ENCODE data around the gene DDX18. TPM values are rescaled to one million over a fixed set of nuclear protein-coding genes. Genes with fewer than 3 reads are reported as not detected.
A peak's percentile ranks its signal among the peaks of the same experiment; 100 is the strongest.
"Not testable (repeated sequence)": the region's sequence is repeated elsewhere in the genome, so short reads cannot be mapped to it uniquely, and the experiment has no call there.

DDX18 gene
- total and polyA plus RNA-seq, 3 experiments from 2014 or later = 46.2 to 151 (median 147) TPM

DNA sequence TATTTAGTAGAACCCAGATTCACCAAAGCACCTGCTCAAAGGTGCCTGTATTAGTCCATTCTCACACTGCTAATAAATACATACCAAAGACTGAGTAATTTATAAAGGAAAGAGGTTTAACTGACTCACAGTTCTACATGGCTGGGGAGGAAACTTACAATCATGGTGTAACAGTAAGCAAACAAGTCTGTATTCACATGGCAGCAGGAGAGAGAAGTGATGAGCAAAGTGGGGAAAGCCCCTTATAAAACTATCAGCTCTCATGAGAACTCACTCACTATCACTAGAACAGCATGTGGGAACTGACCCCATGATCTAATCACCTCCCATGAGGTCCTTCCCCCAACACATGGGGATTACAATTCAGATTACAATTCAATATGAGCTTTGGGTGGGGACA is 28.0 kb upstream of the DDX18 start:
- no peaks in the 10 kb centered on the region for H3K36me3 Mint-ChIP-seq
- no peak for DNase-seq
- POLR2A ChIA-PET = no interaction called here
- Histone ChIP-seq H3K4me1 (ENCODE audit: insufficient read depth, low read length) (no peaks in the 10 kb centered on the region), H3K27me3 (ENCODE audit: insufficient read depth, low read length, poor library complexity, severe bottlenecking) (no peaks in the 10 kb centered on the region), H3K9me3 (ENCODE audit: low read length) (no peaks in the 10 kb centered on the region), H3K36me3 (ENCODE audit: insufficient read depth, low read length) (no peaks in the 10 kb centered on the region), H3K4me3 (ENCODE audit: low read length) (no peak overlapping the region), H3K27ac (ENCODE audit: low read depth, low read length) (no peak overlapping the region)
- H3K9me3 Mint-ChIP-seq = peaks cover 4 to 18% (median 10%) of the 10 kb centered on the region in 5 donors
- H3K4me1 Mint-ChIP-seq = no peaks in the 10 kb centered on the region
- CTCF ChIA-PET = interaction anchor here (0.9 to 1.9 kb wide), 3 partner anchors 8 to 217 kb away, joined by 3 to 7 read pairs (median 3); partner anchors contain the start of gene DDX18
- no peak overlapping the region for H3K4me3 Mint-ChIP-seq
- H3K27me3 Mint-ChIP-seq = peaks cover 0 to 12% of the 10 kb centered on the region in 2 donors
- H3K27ac Mint-ChIP-seq = no peak overlapping the region

DNA sequence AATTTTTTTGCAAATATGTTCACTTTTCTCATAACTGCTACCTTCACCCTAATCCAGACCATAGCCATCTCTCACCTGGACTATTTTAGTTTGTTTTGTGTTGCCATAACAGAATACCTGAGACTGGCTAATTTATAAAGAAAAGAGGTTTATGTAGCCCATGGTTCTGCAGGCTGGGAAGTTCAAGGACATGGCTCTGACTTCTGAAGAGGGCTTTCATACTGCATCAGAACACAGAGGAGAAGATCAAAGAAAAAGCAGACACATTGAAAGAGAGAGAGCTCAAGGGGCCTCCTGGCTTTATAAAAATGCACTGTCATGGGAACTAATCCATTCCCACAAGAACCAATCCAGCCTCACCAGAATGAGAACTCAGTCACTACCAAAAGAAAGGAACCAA is 25.0 kb upstream of the DDX18 start:
- H3K4me1 ChIP-seq (ENCODE audit: insufficient read depth, low read length) = no peaks in the 10 kb centered on the region
- no peaks in the 10 kb centered on the region for H3K27me3 ChIP-seq (ENCODE audit: insufficient read depth, low read length, poor library complexity, severe bottlenecking)
- no peak for DNase-seq
- H3K4me1 Mint-ChIP-seq = no peaks in the 10 kb centered on the region
- H3K27ac ChIP-seq (ENCODE audit: low read depth, low read length) = no peak overlapping the region
- H3K9me3 ChIP-seq (ENCODE audit: low read length) = no peaks in the 10 kb centered on the region
- no peak overlapping the region for H3K4me3 Mint-ChIP-seq
- no peaks in the 10 kb centered on the region for H3K36me3 Mint-ChIP-seq
- no peak overlapping the region for H3K27ac Mint-ChIP-seq
- POLR2A ChIA-PET = no interaction called here
- no peaks in the 10 kb centered on the region for H3K36me3 ChIP-seq (ENCODE audit: insufficient read depth, low read length)
- peaks cover 9 to 31% of the 10 kb centered on the region in 2 donors for H3K27me3 Mint-ChIP-seq
- H3K4me3 ChIP-seq (ENCODE audit: low read length) = no peak overlapping the region
- CTCF ChIA-PET = interaction anchor here (1.6 kb wide), 1 partner anchor 25 kb away, joined by 5 read pairs; the partner anchor contains the start of gene DDX18
- peaks cover 4 to 14% (median 10%) of the 10 kb centered on the region in 5 donors for H3K9me3 Mint-ChIP-seq

- Mint-ChIP-seq H3K4me1 (no peaks in the 10 kb centered on the region), H3K36me3 (no peaks in the 10 kb centered on the region), H3K27ac (no peak overlapping the region), H3K4me3 (no peak overlapping the region), H3K9me3 (peaks cover under 1 to 11% (median 6%) of the 10 kb centered on the region in 5 donors), H3K27me3 (peaks cover 21 to 59% of the 10 kb centered on the region in 2 donors)
- ChIA-PET POLR2A (no interaction called here), CTCF (interaction anchor here (0.8 kb wide), 1 partner anchor 9 kb away, joined by 3 read pairs; no protein-coding TSS in a partner anchor)
- no peaks in the 10 kb centered on the region for H3K36me3 ChIP-seq (ENCODE audit: insufficient read depth, low read length)
- DNase-seq = no peak
- no peaks in the 10 kb centered on the region for H3K27me3 ChIP-seq (ENCODE audit: insufficient read depth, low read length, poor library complexity, severe bottlenecking)
- H3K9me3 ChIP-seq (ENCODE audit: low read length) = no peaks in the 10 kb centered on the region
- no peaks in the 10 kb centered on the region for H3K4me1 ChIP-seq (ENCODE audit: insufficient read depth, low read length)
- no peak overlapping the region for H3K27ac ChIP-seq (ENCODE audit: low read depth, low read length)
- H3K4me3 ChIP-seq (ENCODE audit: low read length) = no peak overlapping the region
Observed at GRCh38 chr2:117794668-117795067, 19.8 kb upstream of the DDX18 start.

GRCh38 chr2:117801826-117802225 is 12.7 kb upstream of the DDX18 start:
- Mint-ChIP-seq H3K27ac (peak overlapping the region in 1 of 8 donors; percentile 7), H3K36me3 (no peaks in the 10 kb centered on the region), H3K4me3 (no peak overlapping the region), H3K9me3 (peaks cover 0 to 4% (median 0%) of the 10 kb centered on the region in 5 donors), H3K27me3 (peaks cover 31 to 44% of the 10 kb centered on the region in 2 donors), H3K4me1 (peaks cover 0 to 6% (median 3%) of the 10 kb centered on the region in 3 donors)
- no peak for DNase-seq
- Histone ChIP-seq H3K27ac (ENCODE audit: low read depth, low read length) (no peak overlapping the region), H3K27me3 (ENCODE audit: insufficient read depth, low read length, poor library complexity, severe bottlenecking) (no peaks in the 10 kb centered on the region), H3K4me3 (ENCODE audit: low read length) (no peak overlapping the region), H3K36me3 (ENCODE audit: insufficient read depth, low read length) (no peaks in the 10 kb centered on the region), H3K9me3 (ENCODE audit: low read length) (no peaks in the 10 kb centered on the region), H3K4me1 (ENCODE audit: insufficient read depth, low read length) (no peaks in the 10 kb centered on the region)
- ChIA-PET CTCF (no interaction called here), POLR2A (no interaction called here)

- H3K36me3 ChIP-seq (ENCODE audit: insufficient read depth, low read length); H3K36me3 Mint-ChIP-seq; H3K9me3 Mint-ChIP-seq; H3K4me3 ChIP-seq (ENCODE audit: low read length); H3K9me3 ChIP-seq (ENCODE audit: low read length); POLR2A ChIA-PET; H3K4me1 Mint-ChIP-seq; H3K27me3 ChIP-seq (ENCODE audit: insufficient read depth, low read length, poor library complexity, severe bottlenecking); H3K27ac ChIP-seq (ENCODE audit: low read depth, low read length); H3K4me1 ChIP-seq (ENCODE audit: insufficient read depth, low read length): not testable (repeated sequence)
- H3K27ac Mint-ChIP-seq = peak overlapping the region; percentile 43 to 94 (median 68)
- peaks cover 29 to 34% of the 10 kb centered on the region in 2 donors for H3K27me3 Mint-ChIP-seq
- peak in 1 of 5 donors; percentile 48 for DNase-seq
- H3K4me3 Mint-ChIP-seq = peak overlapping the region; percentile 51 to 86 (median 79)
- CTCF ChIA-PET = interaction anchor here (2.2 kb wide), 1 partner anchor 10 kb away, joined by 17 read pairs; the partner anchor contains the start of gene DDX18
Observed at GRCh38 chr2:117803644-117804325, 10.7 kb upstream of the DDX18 start.

DNA sequence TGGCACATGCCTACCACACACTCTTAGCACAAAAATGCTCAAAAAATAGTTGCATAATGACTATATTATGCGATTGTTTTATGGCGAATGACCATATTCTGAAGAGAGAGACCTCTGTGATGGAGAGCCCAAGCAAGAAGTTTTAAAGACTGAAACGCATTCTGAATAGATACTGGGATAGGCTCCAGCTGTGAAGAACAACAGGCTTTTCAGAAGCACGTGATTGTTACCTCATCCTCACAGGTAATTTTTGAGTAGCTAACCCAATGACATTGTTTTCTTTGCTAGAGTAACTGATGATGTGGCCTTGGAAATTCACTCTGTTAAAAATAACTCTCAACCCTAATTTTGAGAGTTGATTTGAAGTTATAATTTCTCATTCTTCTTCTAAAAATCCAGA is 2.0 kb upstream of the DDX18 start:
- peaks cover 3% of the 10 kb centered on the region for H3K36me3 ChIP-seq (ENCODE audit: insufficient read depth, low read length)
- H3K4me3 Mint-ChIP-seq = no peak overlapping the region
- H3K27ac ChIP-seq (ENCODE audit: low read depth, low read length) = no peak overlapping the region
- peaks cover 23% of the 10 kb centered on the region for H3K4me1 ChIP-seq (ENCODE audit: insufficient read depth, low read length)
- peak overlapping the region in 5 of 8 donors; percentile 5 to 64 (median 38) for H3K27ac Mint-ChIP-seq
- ChIA-PET CTCF (interaction anchor here (2.5 to 5.0 kb wide), 3 partner anchors 9 to 191 kb away, joined by 7 to 43 read pairs (median 17); no protein-coding TSS in a partner anchor), POLR2A (interaction anchor here (0.6 kb wide), 1 partner anchor 276 kb away, joined by 3 read pairs; the partner anchor contains the start of gene INSIG2)
- peaks cover 0 to 5% of the 10 kb centered on the region in 2 donors for H3K27me3 Mint-ChIP-seq
- H3K9me3 Mint-ChIP-seq = no peaks in the 10 kb centered on the region
- peaks cover 30 to 43% (median 43%) of the 10 kb centered on the region in 3 donors for H3K4me1 Mint-ChIP-seq
- H3K9me3 ChIP-seq (ENCODE audit: low read length) = no peaks in the 10 kb centered on the region
- H3K27me3 ChIP-seq (ENCODE audit: insufficient read depth, low read length, poor library complexity, severe bottlenecking) = no peaks in the 10 kb centered on the region
- no peak for DNase-seq
- peaks cover 0 to 22% (median 3%) of the 10 kb centered on the region in 3 donors for H3K36me3 Mint-ChIP-seq
- H3K4me3 ChIP-seq (ENCODE audit: low read length) = no peak overlapping the region

DNA sequence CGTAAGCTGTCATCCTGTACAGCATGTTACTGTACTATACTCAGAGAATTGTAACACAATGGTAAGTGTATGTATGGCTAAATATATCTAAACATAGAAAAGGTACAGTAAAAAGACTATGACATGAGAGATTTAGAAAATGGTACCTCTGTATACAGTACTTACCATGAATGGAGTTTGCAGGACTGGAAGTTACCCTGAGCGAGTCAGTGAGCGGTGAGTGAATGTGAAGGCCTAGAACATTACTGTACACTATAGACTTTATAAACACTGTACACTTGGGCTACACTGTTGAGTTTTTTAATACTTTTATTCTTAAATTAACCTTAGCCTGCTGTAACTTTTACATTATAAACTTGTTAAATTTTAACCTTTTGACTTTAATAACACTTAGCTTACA is 1.5 kb downstream of the DDX18 start:
- ChIA-PET POLR2A (no interaction called here), CTCF (interaction anchor here (5.0 kb wide), 1 partner anchor 188 kb away, joined by 43 read pairs; no protein-coding TSS in a partner anchor)
- H3K27ac Mint-ChIP-seq = peak overlapping the region; percentile 95 to 100 (median 99)
- no peak for DNase-seq
- H3K27me3 ChIP-seq (ENCODE audit: insufficient read depth, low read length, poor library complexity, severe bottlenecking) = no peaks in the 10 kb centered on the region
- H3K27me3 Mint-ChIP-seq = peaks cover 0 to 5% of the 10 kb centered on the region in 2 donors
- H3K4me1 Mint-ChIP-seq = peaks cover 41 to 75% (median 64%) of the 10 kb centered on the region in 3 donors
- H3K4me1 ChIP-seq (ENCODE audit: insufficient read depth, low read length) = peaks cover 23% of the 10 kb centered on the region
- peak overlapping the region; percentile 78 for H3K4me3 ChIP-seq (ENCODE audit: low read length)
- H3K4me3 Mint-ChIP-seq = peak overlapping the region; percentile 82 to 97 (median 92)
- no peaks in the 10 kb centered on the region for H3K9me3 ChIP-seq (ENCODE audit: low read length)
- H3K36me3 Mint-ChIP-seq = peaks cover 0 to 57% (median 23%) of the 10 kb centered on the region in 3 donors
- peaks cover 34% of the 10 kb centered on the region for H3K36me3 ChIP-seq (ENCODE audit: insufficient read depth, low read length)
- H3K27ac ChIP-seq (ENCODE audit: low read depth, low read length) = peak overlapping the region; percentile 95
- H3K9me3 Mint-ChIP-seq = no peaks in the 10 kb centered on the region

DNA sequence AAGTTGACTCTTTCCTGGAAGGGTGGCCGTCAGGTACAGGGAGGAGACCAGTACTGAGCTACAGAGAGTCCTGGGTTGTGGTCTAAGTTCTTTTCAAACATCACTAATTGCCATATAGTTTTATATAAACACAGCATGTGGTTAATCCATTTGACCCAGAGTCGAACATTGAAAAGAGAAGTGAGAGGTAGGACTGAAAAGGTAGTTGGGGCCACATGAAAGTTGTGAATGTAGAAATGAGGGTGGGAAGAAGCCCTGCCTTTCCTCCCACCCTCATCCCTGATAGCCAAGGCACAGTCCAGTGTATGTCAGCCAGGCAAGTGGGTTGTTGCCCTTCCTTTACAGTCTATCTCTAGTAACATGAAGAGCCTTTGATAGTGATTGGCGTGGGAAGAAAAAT is 4.4 kb downstream of the DDX18 start:
- CTCF ChIA-PET = no interaction called here

More for the DNA sequence above, 4.4 kb downstream of the DDX18 start:
- POLR2A ChIA-PET = no interaction called here
- Mint-ChIP-seq H3K27me3 (peaks cover 0 to 5% of the 10 kb centered on the region in 2 donors), H3K4me1 (peaks cover 37 to 67% (median 56%) of the 10 kb centered on the region in 3 donors), H3K27ac (peak overlapping the region in 7 of 8 donors; percentile 89 to 100 (median 98)), H3K4me3 (no peak overlapping the region), H3K36me3 (peaks cover 8 to 86% (median 40%) of the 10 kb centered on the region in 3 donors), H3K9me3 (no peaks in the 10 kb centered on the region)
- H3K4me3 ChIP-seq (ENCODE audit: low read length) = no peak overlapping the region
- peaks cover 20% of the 10 kb centered on the region for H3K4me1 ChIP-seq (ENCODE audit: insufficient read depth, low read length)
- no peak for DNase-seq
- peaks cover 61% of the 10 kb centered on the region for H3K36me3 ChIP-seq (ENCODE audit: insufficient read depth, low read length)
- no peaks in the 10 kb centered on the region for H3K27me3 ChIP-seq (ENCODE audit: insufficient read depth, low read length, poor library complexity, severe bottlenecking)
- H3K9me3 ChIP-seq (ENCODE audit: low read length) = no peaks in the 10 kb centered on the region
- no peak overlapping the region for H3K27ac ChIP-seq (ENCODE audit: low read depth, low read length)

Measured in CD8-positive, alpha-beta memory T cell (primary cell).